Activated CD4-positive, alpha-beta T cell treated with anti-CD3 and anti-CD28 coated beads, Interleukin-2, amount 50 U/mL, for 48 hours (primary cell): Measurements from ENCODE around the gene PALD1.

Source experiments
- DNase-seq, 2 experiments: peaks; one replicate each; pipeline ENCODE4 v3.0.0-alpha.2; 2020

PALD1 gene

DNA sequence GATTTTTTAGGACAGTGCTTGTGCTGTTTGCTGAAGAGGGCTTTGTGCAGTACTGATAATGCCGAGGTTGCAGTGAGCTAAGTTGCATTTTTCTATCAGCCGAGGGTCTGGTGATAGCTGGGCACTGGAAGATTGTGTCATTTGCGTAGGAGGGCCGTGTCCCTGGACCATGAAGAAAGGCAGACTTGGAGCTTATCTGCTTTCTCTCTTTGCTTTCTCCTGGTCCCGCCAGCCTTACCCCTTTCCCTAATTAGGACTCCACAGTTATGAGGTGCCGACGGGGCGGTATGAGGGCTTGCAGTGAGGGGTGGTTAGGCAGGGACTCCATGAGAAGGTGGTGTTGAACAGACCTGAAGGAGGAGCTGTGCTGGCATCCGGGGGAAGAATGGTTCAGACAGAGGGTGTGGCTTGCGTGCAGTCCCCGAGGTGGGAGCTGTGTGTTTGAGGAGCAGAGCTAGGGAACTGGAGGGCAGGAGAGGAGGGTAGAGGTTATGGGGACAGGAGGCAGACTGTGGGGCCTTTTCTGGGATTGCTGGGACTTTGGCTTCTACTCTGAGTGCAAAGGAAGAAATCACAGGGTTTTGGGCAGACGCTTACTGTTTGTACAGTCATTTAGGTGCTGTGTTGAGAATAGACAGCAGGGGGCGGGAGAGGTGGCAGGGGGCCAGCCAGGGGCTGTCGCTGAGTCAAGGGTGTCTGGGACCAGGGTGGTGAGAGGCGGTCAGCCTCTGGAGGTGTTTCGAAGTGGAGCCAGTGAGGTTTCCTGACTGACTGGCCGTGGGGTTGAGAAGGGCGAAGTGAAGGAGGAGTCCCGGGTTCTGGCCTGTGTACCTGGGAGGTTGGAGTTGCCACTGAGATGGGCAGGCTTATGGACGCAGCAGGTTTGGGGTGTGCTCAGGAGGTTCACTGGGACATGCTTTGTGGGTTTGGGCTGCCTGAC is 80.6 kb downstream of the PALD1 start:
- DNase-seq = peak; percentile 77 to 84

DNA sequence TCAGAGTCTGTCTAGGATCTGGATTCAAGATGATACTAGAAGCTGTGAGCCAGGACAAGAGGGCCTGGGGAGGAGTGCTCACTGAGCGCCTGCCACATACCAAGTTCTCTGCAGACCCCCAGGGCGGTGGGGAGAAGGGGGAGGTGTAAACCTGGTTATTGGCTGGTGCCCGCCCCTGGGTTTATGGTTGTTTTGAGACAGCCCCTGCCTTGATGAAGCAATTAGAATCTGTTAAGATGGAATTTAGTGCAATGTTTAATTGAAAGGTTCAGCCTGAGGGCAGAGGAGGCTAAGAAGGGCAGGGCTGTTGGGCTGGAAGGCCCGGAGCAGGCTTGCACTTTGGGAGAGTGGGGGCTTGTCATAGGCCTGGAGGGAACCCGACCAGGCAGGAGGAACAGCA is 81.3 kb downstream of the PALD1 start:
- no peak for DNase-seq

DNA sequence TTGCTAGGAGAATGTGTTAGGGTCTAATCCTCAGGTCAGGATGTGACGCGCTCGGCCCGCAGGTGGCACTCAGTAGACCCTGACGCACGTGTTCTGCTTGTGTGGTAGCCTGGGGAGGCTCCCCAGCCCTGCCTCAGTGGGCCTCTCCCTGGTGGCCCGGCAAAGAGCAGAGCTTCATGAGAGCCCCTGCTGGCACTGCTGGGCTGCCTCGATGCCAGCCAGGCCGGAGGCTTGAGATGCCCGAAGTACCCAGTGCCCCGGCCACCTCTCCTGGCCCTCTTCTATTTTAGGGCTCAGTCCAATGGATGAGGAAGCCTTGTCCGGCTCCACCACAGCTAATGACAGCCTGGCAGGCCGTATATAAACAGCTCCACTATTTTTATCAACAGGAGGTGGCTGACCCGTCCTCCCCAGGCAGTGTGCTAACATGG is 82.0 kb downstream of the PALD1 start:
- DNase-seq = no peak

DNA sequence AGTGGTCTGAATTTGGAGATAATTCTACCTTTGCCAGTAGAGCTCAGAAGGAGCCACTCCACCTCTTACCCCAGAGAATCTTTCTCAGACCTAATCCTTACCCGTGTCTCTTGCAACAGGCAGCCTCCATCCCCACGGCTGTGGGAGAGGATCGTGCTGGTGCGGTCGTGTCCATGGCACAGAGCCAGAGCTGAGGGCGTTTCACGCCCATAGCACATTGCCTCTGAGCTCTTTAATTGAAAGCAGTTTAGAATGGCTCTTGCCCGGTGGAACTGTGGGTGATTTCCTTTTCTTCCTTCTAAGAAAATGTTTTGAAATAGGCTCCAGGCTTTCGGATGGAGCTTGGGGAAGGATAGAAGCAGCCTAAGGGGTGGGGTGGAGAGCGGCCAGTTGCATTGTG is 82.5 kb downstream of the PALD1 start:
- no peak for DNase-seq

DNA sequence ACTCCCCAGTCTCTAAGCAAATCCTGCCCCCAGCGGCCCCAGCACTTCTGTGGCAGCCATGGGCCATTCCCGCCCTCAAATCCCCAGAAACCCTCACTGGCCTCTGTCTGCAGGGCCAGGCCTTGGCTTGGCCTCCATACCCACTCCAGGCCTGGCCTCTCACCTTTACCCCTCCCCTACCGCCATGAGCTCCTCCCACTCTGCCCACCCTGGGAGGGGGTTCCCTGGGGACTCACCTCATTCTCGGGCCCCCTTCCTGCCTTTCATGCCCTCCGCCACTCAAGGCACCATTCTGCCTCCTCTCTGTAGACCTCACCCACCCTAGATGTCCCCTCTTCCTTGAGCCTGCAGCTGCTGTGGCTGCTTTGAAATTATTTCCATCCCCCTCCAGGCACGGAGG is 83.0 kb downstream of the PALD1 start:
- DNase-seq = no peak

DNA sequence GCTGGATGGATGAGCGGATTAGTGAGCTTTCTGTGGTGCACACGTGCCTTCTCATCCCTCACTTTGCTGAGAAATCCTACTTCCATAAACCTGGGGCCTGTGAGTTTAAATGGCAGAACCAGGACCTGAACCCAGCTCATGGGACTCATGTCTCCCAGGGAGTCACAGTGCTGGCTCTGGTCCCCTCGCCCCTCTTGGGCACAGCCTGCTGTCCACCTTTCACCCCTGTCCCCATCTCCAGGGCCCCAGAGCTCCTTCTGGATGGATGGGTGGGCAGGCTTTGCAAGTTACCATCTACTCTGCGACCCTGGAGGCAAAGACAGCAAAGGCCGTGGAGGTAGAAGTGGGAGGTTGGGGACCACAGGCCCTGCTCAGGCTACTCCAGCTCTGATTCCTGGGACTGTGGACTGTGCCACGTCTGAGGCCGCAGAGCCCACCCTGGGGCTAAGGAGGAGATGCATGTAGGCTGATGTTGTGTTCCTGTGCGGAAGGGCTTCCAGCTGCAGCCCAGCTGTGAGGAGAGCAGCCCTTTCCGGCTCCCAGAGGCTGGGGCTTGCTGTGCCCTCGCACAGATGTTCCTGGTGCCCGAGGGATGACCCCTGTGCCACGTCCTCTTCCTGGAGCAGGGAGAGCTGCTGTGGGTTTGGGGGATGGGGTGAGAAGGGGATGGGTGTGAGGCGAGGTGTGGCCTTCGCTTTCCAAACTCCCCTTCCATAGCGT is 83.6 kb downstream of the PALD1 start:
- no peak for DNase-seq

DNA sequence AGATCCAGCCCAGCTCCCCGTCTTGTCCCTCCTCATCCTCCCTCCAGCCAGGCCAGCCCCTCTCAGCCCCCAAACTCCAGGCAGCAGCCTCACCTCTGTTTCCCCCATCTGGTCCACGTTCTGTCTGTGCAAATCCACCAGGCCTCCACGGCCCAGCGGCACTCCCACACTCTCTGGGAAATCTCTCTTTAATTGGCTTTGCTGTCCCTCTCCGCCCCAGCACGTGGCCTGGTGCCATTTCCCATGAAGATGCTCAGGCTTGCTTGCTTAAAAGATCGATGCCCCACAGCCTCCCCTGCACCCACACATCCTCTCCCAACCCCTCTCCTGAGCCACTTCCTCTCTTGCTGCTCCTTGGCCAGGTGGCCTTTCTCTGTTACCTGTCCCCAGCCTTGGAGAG is 84.7 kb downstream of the PALD1 start:
- no peak for DNase-seq

DNA sequence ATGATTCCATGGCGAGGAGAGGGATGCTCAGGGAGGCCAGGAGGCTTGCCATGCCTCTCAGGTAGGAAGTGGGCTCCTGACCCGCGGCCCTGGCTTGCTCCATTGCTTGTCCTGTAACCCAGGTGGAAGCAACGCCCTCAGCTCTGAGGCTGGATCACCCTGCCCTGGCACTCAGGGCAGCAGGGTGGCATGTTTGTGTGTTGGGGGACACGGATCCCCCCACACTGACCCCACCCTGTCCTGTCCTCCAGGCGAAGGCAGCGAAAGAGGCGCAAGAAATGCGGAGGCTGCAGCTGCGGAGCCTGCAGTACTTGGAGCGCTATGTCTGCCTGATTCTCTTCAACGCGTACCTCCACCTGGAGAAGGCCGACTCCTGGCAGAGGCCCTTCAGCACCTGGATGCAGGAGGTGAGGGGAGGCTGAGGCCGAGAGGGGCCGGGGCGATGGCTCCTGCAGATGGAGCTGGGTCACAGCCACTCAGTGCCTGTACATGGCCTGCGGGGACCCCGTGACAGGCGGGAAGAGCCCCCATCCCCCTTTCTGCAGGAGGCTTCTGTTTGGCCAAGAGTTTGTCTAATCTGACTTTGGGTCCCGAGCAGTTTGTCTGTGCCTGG is 85.7 kb downstream of the PALD1 start:
- no peak for DNase-seq

DNA sequence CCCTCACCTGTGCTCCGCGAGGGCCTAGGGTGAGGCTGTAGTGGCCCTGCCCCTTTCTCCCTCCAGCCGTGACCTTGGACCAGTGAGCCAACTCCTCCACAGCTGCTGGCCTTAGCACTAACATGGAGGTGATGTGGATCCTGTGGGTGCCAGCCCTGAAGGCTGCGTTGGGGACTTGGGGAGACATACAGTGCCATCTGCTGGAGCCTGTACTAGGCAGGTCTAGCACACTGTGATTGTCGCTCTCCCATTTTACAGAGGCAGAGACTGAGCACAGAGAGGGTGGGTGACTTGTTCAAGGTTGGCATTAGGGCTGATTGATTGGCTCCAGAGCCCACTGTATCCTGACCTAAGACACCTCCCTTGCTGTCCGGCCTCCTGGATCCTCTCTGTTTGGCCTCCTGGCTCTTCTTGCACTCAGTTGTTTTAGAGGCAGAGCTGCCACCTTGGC is 86.4 kb downstream of the PALD1 start:
- no peak for DNase-seq

DNA sequence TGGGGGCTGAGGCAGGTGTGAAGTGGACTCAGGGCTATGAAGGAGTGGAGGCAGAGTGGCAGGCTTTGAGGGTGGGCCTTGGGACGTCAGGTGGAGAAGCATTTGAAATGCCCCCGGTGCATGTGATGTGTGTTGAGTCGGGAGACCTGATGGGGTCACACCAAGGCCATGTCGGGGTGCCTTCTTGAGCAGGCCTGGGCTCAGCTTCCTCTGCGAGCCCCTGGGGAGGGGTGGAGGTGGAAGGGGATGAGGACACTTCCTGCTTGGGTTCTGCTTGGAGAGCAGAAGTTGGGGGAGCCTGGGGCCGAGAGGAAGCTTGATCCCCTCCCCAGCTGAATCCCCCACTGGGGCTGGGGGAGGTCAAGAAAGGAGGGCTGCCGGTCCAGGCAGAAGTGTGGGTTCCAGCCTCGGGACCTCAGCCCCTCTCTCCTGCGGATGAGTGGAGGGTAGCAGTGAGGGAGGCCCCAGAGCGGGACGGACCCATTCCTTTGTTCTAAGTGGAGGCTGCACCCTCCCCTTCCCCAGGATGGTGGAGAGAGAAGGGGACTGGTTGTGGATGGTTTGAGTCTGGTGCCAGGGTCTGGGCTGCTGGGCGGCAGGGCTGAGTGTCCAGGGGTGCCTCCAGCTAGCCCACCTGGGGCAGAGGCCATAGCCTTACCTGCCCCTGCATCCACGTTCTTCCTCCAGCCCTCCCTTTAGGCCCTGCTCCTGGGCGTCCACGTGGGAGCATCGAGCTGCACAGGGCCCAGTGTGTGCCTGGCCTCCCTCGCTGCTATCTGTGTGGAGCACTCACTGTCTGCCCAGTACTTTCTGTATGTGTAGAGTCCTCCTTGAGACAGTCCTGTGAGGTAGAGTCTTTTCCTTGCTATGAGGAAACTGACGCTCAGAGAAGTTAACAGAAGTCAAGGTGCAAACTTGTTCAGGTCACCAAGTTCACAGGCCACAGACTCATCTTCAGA is 87.3 kb downstream of the PALD1 start:
- no peak for DNase-seq

DNA sequence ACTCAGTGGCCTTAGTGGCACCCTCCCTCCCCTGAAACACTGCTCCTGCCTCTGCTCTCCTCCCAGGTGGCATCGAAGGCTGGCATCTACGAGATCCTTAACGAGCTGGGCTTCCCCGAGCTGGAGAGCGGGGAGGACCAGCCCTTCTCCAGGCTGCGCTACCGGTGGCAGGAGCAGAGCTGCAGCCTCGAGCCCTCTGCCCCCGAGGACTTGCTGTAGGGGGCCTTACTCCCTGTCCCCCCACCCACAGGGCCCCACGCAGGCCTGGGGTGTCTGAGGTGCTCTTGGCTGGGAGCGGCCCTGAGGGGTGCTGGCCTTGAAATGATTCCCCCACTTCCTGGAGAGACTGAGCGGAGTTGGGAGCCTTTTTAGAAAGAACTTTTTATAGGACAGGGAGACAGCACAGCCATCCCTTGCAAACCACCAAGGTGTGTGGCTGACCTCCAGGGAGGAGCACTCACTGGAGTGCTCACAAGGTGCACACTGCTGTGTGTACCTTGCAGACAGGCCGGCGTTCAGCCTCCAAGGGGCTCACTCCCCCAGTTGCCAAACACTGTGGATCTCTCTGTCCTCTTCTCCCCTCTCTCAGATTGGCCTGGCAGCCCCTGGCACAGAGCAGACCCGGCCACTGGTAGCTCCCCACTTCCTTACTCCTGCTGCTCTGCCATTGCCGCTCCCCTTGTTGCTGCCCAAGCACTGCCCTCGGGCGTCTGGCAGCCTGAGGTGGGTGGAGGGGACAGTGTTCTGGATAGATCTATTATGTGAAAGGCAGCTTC is 88.1 kb downstream of the PALD1 start:
- DNase-seq = no peak

DNA sequence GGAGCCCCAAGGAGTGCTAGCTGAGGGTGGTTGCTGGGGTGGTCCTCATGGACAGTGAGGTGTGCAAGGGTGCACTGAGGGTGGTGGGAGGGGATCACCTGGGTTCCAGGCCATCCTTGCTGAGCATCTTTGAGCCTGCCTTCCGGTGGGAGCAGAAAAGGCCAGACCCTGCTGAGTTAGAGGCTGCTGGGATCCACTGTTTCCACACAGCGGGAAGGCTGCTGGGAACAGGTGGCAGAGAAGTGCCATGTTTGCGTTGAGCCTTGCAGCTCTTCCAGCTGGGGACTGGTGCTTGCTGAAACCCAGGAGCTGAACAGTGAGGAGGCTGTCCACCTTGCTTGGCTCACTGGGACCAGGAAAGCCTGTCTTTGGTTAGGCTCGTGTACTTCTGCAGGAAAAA is 89.0 kb downstream of the PALD1 start:
- no peak for DNase-seq

DNA sequence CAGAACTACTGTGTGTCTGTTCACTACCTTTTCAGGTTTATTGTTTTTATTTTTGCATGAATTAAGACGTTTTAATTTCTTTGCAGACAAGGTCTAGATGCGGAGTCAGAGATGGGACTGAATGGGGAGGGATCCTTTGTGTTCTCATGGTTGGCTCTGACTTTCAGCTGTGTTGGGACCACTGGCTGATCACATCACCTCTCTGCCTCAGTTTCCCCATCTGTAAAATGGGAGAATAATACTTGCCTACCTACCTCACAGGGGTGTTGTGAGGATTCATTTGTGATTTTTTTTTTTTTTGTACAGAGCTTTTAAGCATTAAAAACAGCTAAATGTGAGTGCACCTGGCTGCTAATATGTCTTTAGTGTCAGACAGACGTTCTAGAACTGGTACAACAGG is 89.5 kb downstream of the PALD1 start:
- DNase-seq = no peak

DNA sequence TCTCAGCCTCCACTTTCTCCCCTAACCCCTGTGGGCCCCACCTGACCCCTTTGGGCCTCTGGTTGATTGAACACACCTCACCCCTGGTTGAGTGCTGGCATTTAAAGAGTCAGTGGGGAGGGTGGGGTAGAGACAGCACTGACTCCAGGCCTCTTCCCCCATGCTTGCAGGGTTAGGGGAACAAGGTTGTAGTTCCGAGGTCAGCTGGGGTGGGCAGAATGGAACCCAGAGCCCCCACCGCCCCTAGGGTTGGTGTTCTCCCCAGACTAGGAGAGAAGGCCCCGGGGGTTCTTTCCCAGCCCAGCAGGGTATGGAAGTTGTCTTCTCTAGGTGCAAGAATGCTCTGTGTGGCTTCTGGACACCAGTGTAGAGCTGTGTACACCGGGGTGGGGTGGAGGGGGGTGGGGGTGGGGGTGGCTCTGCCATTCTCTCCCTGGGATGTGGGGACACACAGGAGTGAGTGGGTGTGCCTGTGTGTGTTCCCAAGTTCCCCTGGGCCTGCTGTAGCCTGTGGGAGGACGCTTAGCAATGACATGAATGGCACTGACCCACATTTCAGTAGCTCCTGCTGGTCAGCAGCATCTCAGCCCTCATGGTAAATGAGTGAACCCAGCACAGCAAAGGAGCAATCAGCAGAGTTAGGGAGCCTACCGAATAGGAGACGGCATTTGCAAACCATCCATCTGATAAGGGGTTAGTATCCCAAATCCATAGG is 90.4 kb downstream of the PALD1 start:
- DNase-seq = no peak

DNA sequence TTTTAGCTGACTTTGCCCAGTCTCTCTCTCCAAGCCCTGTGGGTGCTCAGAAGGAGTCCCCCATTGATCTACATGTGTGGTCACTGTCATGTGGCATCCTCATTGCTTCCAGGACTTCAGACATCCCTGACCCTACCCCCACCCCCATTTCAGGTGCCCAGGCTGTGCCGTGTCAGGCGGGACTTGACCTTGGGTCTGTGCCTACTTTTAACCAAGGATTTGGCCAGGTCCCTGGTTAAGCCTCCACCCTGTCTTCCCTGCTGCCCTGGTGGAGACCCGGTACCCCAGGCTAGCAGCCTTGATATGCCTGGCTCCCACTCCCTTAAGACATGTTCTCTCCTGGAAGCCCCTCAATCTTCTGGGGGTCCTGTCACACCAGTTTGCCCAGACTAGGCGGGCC is 92.7 kb downstream of the PALD1 start:
- DNase-seq = no peak

DNA sequence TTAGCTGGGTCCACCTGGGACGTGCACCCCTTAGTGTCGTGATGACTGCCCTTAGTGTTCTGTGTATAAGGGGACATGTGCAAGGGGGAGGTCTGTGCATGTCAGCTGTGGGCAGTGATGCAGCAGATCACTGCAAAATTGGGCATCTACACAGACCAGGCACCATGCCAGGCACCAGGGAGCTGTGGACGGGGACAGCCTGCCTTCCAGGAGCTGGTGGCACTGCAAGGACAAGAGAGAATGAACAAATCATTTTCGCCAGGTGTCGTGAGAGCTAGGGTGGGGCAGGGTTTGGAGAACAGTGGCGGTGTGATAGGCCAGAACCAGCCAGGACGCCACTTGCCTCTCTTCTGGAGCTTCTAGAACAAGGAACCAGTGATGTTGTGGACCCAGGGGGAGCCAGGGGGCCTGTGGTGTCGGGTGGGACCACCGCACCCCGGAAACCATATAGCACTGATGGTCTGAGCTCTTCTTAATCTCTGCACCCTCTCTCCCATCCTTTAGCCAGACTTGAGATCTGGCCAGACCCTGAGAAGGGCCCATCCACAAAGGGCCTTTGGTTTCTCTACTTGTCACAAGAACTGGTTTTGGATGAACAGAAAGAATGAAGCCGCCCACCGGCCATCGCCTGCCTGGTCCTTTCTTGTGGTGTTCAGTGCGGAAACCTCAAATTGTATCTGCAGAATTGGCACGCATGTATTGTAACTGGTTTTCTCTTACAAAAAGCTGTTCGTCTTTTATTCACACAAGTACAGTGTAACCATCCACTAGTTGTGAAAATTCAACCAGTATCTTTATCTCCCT is 93.3 kb downstream of the PALD1 start:
- DNase-seq = no peak

DNA sequence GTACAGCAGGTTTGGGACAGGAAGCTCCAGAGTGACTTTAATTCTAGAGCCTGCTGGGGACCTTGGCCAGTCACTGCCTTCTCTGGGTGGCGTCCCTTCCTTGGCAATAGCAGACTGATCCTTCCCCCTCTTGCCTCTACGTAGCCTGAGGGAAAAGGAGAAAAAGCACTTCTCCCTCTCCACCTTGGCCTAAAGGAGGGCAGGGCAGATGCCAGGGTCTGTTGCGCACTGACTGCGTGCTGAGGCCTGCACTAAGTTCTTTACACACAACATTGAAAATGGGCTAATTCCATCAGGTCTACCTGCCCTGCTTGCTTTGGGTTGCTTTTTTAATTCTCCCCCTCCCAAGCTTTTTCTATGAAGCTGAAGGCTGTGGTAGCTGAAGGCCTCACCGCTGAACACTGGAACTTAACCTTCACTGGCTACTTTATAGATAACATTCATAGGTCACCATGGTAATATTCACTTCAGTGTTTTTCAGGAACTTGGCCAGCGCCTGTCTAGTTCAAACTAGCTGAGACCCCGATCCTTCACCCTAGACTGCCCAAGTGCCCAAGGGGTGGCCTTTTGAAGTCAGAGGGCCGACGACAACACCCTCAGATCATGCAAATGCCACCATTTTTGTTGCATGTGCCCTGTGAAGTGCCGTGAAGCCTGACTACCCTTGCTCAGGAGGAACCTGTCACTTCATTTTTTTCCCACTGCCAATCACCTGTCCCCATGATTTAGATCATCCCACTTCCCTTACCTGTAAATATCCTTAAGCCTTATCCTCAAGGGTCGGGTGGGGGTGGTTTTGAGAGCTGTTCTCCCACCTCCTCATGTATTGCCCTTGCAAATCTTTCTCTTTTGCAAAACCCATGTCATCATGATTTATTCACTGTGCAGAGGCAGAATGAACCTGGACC is 95.3 kb downstream of the PALD1 start:
- no peak for DNase-seq

DNA sequence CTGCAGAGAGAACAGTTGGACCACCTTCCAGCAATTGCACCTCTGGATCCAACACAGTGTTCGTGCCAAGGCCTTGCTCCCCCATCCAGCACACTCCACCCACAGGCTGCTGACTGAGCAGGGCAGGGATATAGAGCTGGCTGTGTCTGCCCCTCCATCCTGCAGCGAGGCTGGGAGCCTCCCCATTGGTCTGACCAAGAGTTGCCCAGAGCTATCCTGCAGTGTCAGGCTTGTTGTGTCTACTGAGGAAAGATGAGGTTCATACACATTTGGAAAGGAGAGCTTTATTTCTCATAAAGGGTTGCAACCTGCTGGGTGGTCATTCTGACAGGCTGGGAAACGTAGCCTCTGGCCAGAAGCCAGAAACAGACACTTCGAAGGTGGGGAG is 96.9 kb downstream of the PALD1 start:
- no peak for DNase-seq
